Measurements from ENCODE around the gene EIF4ENIF1. TPM values are rescaled to one million over a fixed set of nuclear protein-coding genes. Genes with fewer than 3 reads are reported as not detected.

The EIF4ENIF1 gene
- total and polyA plus RNA-seq, 12 donors: 9.2 to 32.8 (median 21.0) TPM

DNA sequence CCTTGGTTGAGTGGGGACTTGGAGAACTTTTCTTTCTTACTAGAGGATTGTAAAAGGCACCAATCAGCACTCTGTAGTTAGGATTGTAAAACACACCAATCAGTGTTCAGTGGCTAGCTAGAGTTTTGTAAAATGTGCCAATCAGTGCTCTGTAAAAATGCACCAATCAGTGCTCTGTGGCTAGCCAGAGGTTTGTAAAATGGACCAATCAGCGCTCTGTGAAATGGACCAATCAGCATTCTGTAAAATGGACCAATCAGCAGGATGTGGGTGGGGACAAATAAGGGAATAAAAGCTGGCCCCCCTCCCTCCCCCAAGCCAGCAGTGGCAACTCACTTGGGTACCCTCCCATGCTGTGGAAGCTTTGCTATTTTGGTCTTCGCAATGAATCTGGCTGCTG is 95.7 kb downstream of the EIF4ENIF1 start:
- no peak for TF ChIP-seq POLR2A (IDR thresholded peaks at IDR 0.05)
- intact Hi-C loops (cut with DNase I): no loop called here

More for the DNA sequence above, 95.7 kb downstream of the EIF4ENIF1 start:
- DNase-seq: no peak
- Histone ChIP-seq H3K27ac (no peak overlapping the region), H3K27me3 (no peaks in the 10 kb centered on the region), H3K4me3 (no peak overlapping the region), H3K4me1 (replicated peaks in 1 of 2) (peaks cover 0 to 3% of the 10 kb centered on the region in 2 donors), H3K9me3 (replicated peaks in 1 of 3) (no peaks in the 10 kb centered on the region), H3K36me3 (replicated peaks in 1 of 2) (no peaks in the 10 kb centered on the region)
- WGBS, 4 donors: 92 to 95% (median 95%) methylated on average over 1 to 2 of the region's 2 CpGs

Small RNA genes lying within 50 kb of the gene (small RNA-seq; reads per million reads assigned to genes)
- gene AL096701.2 (0 reads per million in 2 donors), gene RNU6-28P (0 reads per million in 2 donors)

Other genes starting within 250 kb of the EIF4ENIF1 start
- gene PIK3IP1, start 197.4 kb downstream of the EIF4ENIF1 start, total RNA-seq: 100 to 1,000 TPM in 3 of 9 donors, 10 to 100 TPM in 6; 13.7 to 161 (median 74.4) TPM
- gene PIK3IP1, start 197.4 kb downstream of the EIF4ENIF1 start, polyA plus RNA-seq: 10 to 100 TPM; 12.1 to 22.8 (median 12.8) TPM
- gene PATZ1, start 143.5 kb downstream of the EIF4ENIF1 start, total RNA-seq: 10 to 100 TPM; 14.4 to 34.8 (median 27.2) TPM
- gene PATZ1, start 143.5 kb downstream of the EIF4ENIF1 start, polyA plus RNA-seq: 10 to 100 TPM in 2 of 3 donors, 1 to 10 TPM in 1; 9.2 to 21.8 (median 21.0) TPM
- gene DRG1, start 90.2 kb downstream of the EIF4ENIF1 start, total RNA-seq: 10 to 100 TPM; 47.2 to 84.6 (median 64.0) TPM
- 10 to 100 TPM; 57.4 to 89.0 (median 75.0) TPM for gene DRG1, start 90.2 kb downstream of the EIF4ENIF1 start, polyA plus RNA-seq
- gene SFI1, start 6.7 kb upstream of the EIF4ENIF1 start, total RNA-seq: 10 to 100 TPM; 15.1 to 48.3 (median 32.7) TPM
- gene SFI1, start 6.7 kb upstream of the EIF4ENIF1 start, polyA plus RNA-seq: 100 to 1,000 TPM in 1 of 3 donors, 10 to 100 TPM in 2; 13.4 to 130 (median 84.0) TPM
- 10 to 100 TPM; 42.1 to 99.5 (median 60.8) TPM for gene PISD, start 172.4 kb upstream of the EIF4ENIF1 start, total RNA-seq
- gene PISD, start 172.4 kb upstream of the EIF4ENIF1 start, polyA plus RNA-seq: 10 to 100 TPM; 25.1 to 87.0 (median 68.7) TPM

Data from adrenal gland (tissue), 12 donors.